GF-D8 (cell line): ENCODE measurements around the gene MIEF1.

Experiments used
- DNase-seq: peaks from one replicate; lab custom pipeline; 2025; lab: John Stamatoyannopoulos, UW

MIEF1 gene

DNA sequence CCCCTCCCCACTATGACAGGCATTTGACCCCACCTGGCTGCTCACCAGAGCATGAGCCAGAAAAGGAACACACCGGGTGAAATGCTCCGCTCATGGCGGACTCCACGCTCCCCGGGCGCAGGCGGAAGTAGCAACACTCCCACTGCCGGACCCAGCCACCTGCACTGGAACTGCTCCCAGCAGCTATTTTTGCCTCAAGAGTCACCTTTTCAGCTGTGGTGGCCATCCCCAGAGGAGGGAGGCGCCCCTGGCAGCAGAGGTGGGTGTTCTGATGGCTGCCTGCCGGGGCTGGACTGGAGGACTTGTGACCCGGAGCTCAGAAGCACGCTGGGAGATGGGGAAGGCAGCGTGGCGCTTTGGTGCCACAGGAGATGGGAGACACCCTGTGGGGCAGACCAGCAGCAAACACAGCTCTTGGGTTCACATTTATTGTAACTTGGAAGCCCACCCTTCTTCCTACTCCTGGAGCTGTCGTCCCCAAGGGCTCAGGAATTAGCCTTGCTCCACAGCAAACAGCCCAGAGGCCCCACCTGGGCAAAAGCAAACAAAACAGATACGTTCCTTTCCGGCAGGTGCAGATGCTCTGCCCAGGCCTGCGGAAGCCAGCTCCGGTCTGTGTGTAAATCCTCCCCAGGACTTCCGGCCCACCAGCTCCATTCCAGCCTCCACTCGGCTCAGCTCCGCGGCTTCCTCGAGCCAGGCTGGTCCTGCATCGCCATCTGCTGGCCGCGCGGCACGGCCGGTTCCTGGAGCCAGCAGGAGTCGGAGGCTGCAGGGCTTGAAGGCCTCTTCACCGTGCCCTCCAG lies 26.8 kb downstream of the MIEF1 start:
- peak; percentile 74 for DNase-seq

GRCh38 chr22:39529487-39529851 lies 27.4 kb downstream of the MIEF1 start:
- no peak for DNase-seq

- no peak for DNase-seq
Observed at GRCh38 chr22:39530116-39530515, 28.0 kb downstream of the MIEF1 start.

- no peak for DNase-seq
Observed at GRCh38 chr22:39530692-39531331, 28.7 kb downstream of the MIEF1 start.

- peak; percentile 97 for DNase-seq
Observed at GRCh38 chr22:39532215-39533073, 30.4 kb downstream of the MIEF1 start, which contains the start of gene RPS19BP1. Gene RPS19BP1, minus strand, starts transcription at chr22:39532748. Its CDS starts 10 bp downstream, at chr22:39532738.

- no peak for DNase-seq
Observed at GRCh38 chr22:39534092-39534506, 32.0 kb downstream of the MIEF1 start.

- no peak for DNase-seq
Observed at GRCh38 chr22:39534591-39535356, 32.7 kb downstream of the MIEF1 start.

DNA sequence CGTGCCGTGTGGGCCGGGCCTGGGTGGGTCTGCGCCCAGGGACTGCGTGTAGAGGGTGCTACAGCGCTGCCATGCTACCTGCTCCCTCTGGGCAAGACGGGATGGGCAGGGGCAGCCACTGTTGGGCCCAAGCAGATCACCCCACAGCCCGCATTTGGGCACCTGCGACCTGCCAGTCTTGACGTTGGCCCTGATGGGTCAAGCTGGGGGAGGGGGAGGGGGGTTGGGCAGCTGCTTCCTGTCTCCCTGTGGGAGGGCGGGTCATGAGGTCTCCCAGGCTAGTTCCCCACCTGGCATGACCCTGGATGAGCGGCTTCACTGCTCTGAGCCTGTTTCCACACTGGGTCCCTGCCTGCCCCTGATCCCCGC lies 33.3 kb downstream of the MIEF1 start:
- DNase-seq = no peak

- no peak for DNase-seq
Observed at GRCh38 chr22:39535831-39536449, 33.9 kb downstream of the MIEF1 start.

DNA sequence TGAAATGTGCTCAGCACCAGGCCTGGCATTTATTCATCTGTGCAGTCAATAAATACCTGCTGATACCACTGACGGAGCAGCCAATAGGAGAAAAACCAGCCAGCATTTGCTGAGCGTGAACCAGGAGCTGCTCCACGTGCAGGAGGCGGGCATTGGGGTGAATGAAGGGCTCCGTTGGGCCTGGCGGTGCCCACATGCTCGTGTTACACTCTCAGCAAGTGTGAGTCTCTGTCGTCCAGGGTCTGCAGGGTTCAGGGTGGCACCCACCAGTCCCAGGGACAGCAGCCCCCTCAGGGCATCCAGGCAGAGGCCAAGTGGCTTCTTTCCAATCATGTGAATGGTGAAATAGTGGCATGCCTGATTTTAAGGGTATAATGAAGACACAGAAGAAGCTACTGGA lies 34.6 kb downstream of the MIEF1 start:
- DNase-seq = no peak

- DNase-seq = no peak
Observed at GRCh38 chr22:39537975-39538374, 35.9 kb downstream of the MIEF1 start.

DNA sequence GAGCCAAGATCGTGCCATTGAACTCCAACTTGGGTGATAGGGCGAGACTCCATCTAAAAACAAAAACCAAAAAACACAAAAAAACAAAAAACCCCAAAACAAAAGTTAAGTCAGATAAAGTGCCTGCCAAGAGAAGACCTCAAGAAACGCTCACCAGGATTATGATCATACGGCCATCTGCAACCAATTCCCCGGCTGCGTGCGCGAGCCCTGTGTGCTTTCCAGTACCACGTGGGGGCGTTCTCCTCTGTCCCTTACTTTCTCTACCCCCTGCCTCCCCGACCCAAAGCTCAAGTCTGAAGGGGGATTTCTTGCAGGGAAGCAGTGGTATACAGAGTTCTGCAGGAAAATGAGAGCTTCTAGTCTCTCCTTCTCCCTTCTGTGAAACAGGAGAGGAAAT lies 41.0 kb downstream of the MIEF1 start:
- DNase-seq = no peak

GRCh38 chr22:39545386-39546365 lies 43.6 kb downstream of the MIEF1 start:
- no peak for DNase-seq

- DNase-seq = no peak
Observed at GRCh38 chr22:39546889-39547586, 44.9 kb downstream of the MIEF1 start.

GRCh38 chr22:39547587-39547947 lies 45.5 kb downstream of the MIEF1 start:
- no peak for DNase-seq

GRCh38 chr22:39553429-39553828 lies 51.3 kb downstream of the MIEF1 start:
- DNase-seq = no peak

DNA sequence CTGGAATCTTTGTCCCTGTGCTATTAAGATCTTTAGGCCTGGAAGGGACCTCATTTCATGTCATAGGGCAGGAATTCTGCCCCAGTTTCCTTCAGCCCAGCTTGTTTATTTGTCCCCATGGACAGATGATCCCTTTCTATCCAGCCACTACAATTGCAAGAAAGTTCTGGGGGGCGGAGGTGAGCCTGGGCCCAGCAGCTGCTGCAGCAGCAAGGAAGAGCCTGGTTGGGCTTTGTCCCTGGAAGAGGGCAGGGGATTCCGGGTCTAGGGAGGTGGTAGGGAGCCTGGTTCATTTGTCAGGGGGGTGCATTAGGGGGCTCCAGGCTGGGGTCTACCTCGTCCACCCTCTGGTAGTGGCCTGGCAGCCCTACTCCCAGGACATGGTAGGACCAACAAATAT lies 52.1 kb downstream of the MIEF1 start:
- DNase-seq = no peak

- DNase-seq = no peak
Observed at GRCh38 chr22:39556970-39557841, 55.1 kb downstream of the MIEF1 start.

DNA sequence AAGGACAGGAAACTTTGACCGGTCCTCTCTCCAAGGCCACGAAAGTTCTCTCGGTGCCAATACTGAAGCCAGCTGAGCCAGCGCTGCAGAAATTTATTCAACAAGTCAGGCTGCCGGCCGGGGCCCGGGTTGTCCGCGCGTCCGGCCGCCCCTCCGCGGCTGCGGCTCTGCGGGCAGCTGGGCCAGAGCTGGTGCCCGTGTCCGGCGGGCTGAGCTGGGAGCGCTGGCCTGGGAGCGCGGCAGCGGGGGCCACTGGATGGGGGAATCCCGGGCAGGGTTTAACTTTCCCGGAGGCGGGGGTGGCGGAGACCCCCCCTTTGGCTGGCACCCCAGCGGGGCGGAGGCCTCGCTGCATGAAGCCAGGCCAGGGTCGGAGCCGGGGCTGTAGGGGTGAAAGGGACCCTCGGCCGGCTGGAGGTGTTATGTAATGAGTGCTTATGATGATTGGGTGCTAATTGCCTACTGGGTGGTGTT lies 56.2 kb downstream of the MIEF1 start:
- DNase-seq = no peak
